Gastrocnemius medialis (tissue), 4 donors: ENCODE results near the gene AIF1L. TPM values are rescaled to one million over a fixed set of nuclear protein-coding genes. Genes with fewer than 3 reads are reported as not detected.

Source experiments
- ATAC-seq, 2 donors: fragments of 150-250 bp; one replicate each; pipeline ENCODE4 v1.9.1; 2016
- DNase-seq, 2 donors: peaks; one replicate each; pipeline ENCODE4 v3.0.0-alpha.2; 2019
- H3K27ac ChIP-seq, 4 donors: fragments of 200-600 bp; sonication (generic); 1 replicate in 1 of 4; 2 replicates in 3 of 4; pipeline ENCODE4 v1.5.1; 2016 to 2018; ENCODE audit warnings: mild to moderate bottlenecking in 2 of 4, moderate library complexity in 1 of 4
- H3K27me3 ChIP-seq, 3 donors: fragments of 200-600 bp; sonication (generic) in 2 of 3; 1 replicate in 1 of 3; 2 replicates in 2 of 3; pipeline versions ENCODE4 v1.5.1 to v1.6.0; 2016 to 2019; ENCODE audit warnings: mild to moderate bottlenecking in 1 of 3, moderate library complexity in 1 of 3
- H3K36me3 ChIP-seq, 2 donors: fragments of 200-600 bp; sonication (generic) in 1 of 2; one replicate each; pipeline ENCODE4 v1.5.1; 2017 to 2018
- H3K4me1 ChIP-seq, 2 donors: fragments of 200-600 bp; sonication (generic) in 1 of 2; one replicate each; pipeline ENCODE4 v1.5.1; 2016 to 2017; ENCODE audit warnings: mild to moderate bottlenecking in 2 of 2
- H3K4me3 ChIP-seq, 4 donors: fragments of 200-600 bp; sonication (generic) in 3 of 4; 1 replicate in 1 of 4; 2 replicates in 3 of 4; pipeline ENCODE4 v1.5.1; 2016 to 2019; ENCODE audit warnings: mild to moderate bottlenecking in 2 of 4
- H3K9me3 ChIP-seq, 3 donors: fragments of 200-600 bp; sonication (generic) in 2 of 3; 1 replicate in 1 of 3; 2 replicates in 2 of 3; pipeline ENCODE4 v1.5.1; 2016 to 2019
- CTCF ChIP-seq, 5 experiments: fragments of 450-650 bp in 3 of 5; fragments of 200-600 bp in 2 of 5; sonication (generic) in 2 of 5; IDR thresholded peaks in 4 of 5; conservative IDR thresholded peaks in 1 of 5; 1 replicate in 4 of 5; 2 replicates in 1 of 5; pipeline ENCODE4 v1.5.1; 2016 to 2019; ENCODE audit warnings: antibody characterized with exemption in 5 of 5, mild to moderate bottlenecking in 3 of 5, moderate library complexity in 3 of 5
- POLR2A ChIP-seq, 2 donors: fragments of 450-650 bp; IDR thresholded peaks; one replicate each; pipeline ENCODE4 v1.6.1; 2017; ENCODE audit warnings: antibody characterized with exemption in 2 of 2, mild to moderate bottlenecking in 2 of 2, moderate library complexity in 2 of 2
- in situ Hi-C, 4 donors: fragments of 200-750 bp; cut with MboI; loops; one replicate each; pipeline versions ENCODE4 v1.15.0 to v1.8.0; 2017; ENCODE audit warnings: low sequenced_read_pairs in 4 of 4
- intact Hi-C: fragments of 100-400 bp; cut with DNase I; formaldehyde crosslinking; loops from one replicate; pipeline ENCODE4 v1.15.1; 2023; ENCODE audit warnings: low total_unique reads
- total RNA-seq, 4 donors: library from RNA; depleted of rRNA; stranded (reverse); fragments of >200 nt; gene quantifications; one replicate each; pipeline versions ENCODE4 v1.1.0 to v1.2.3, GENCODE V29; 2016

AIF1L gene
- total RNA-seq, 4 donors from 2014 or later: 7.5 to 10.6 (median 8.9) TPM

- in situ Hi-C loops: no loop called here
- no peak for DNase-seq
- intact Hi-C loops: no loop called here
- Histone ChIP-seq H3K27ac (no peak overlapping the region), H3K4me1 (peaks cover 0 to 10% of the 10 kb centered on the region in 2 donors), H3K36me3 (peaks cover 3 to 57% of the 10 kb centered on the region in 2 donors), H3K9me3 (no peaks in the 10 kb centered on the region), H3K27me3 (no peaks in the 10 kb centered on the region), H3K4me3 (no peak overlapping the region)
- ATAC-seq: no peak
- TF ChIP-seq CTCF (IDR thresholded peaks at IDR 0.05 in 4 of 5, conservative IDR thresholded peaks at IDR 0.05 in 1 of 5) (no peak), POLR2A (IDR thresholded peaks at IDR 0.05) (no peak)
These were observed 69.2 kb downstream of the AIF1L start for GRCh38 chr9:131165523-131165922.

GRCh38 chr9:131167146-131167692, 70.9 kb downstream of the AIF1L start:
- TF ChIP-seq CTCF (IDR thresholded peaks at IDR 0.05 in 4 of 5, conservative IDR thresholded peaks at IDR 0.05 in 1 of 5) (no peak), POLR2A (IDR thresholded peaks at IDR 0.05) (no peak)
- Histone ChIP-seq H3K27ac (peak overlapping the region in 2 of 4 donors; percentile 41 to 76), H3K4me1 (peaks cover 0 to 10% of the 10 kb centered on the region in 2 donors), H3K27me3 (no peaks in the 10 kb centered on the region), H3K9me3 (no peaks in the 10 kb centered on the region), H3K4me3 (no peak overlapping the region), H3K36me3 (peaks cover 3 to 42% of the 10 kb centered on the region in 2 donors)
- ATAC-seq: peak; percentile 89 to 92
- no peak for DNase-seq
- in situ Hi-C loops (no loop called here), intact Hi-C loops (no loop called here)

- Histone ChIP-seq H3K4me1 (peaks cover 0 to 10% of the 10 kb centered on the region in 2 donors), H3K4me3 (no peak overlapping the region), H3K27me3 (no peaks in the 10 kb centered on the region), H3K27ac (peak overlapping the region in 1 of 4 donors; percentile 76), H3K36me3 (peaks cover 3 to 35% of the 10 kb centered on the region in 2 donors), H3K9me3 (no peaks in the 10 kb centered on the region)
- in situ Hi-C loops: no loop called here
- no peak for TF ChIP-seq CTCF (IDR thresholded peaks at IDR 0.05 in 4 of 5, conservative IDR thresholded peaks at IDR 0.05 in 1 of 5)
- intact Hi-C loops: no loop called here
- DNase-seq (no peak), ATAC-seq (no peak)
These were observed 71.6 kb downstream of the AIF1L start for GRCh38 chr9:131167936-131168335.

GRCh38 chr9:131169563-131170240, 73.4 kb downstream of the AIF1L start:
- Histone ChIP-seq H3K36me3 (peaks cover 0 to 27% of the 10 kb centered on the region in 2 donors), H3K4me3 (no peak overlapping the region), H3K27ac (no peak overlapping the region), H3K4me1 (peaks cover 0 to 10% of the 10 kb centered on the region in 2 donors), H3K9me3 (no peaks in the 10 kb centered on the region), H3K27me3 (no peaks in the 10 kb centered on the region)
- TF ChIP-seq CTCF (IDR thresholded peaks at IDR 0.05 in 4 of 5, conservative IDR thresholded peaks at IDR 0.05 in 1 of 5) (no peak), POLR2A (IDR thresholded peaks at IDR 0.05) (no peak)
- ATAC-seq (no peak), DNase-seq (no peak)
- in situ Hi-C loops (loop anchor here in 1 of 4 donors (10.0 kb wide), 1 partner anchor 165 kb away; no protein-coding TSS in a partner anchor), intact Hi-C loops (no loop called here)

Other genes with a start within 250 kb of the AIF1L start
- not detected for gene QRFP, start 199.7 kb upstream of the AIF1L start, total RNA-seq
- gene FIBCD1, start 157.3 kb upstream of the AIF1L start, total RNA-seq: not detected
- gene LAMC3, start 87.4 kb upstream of the AIF1L start, total RNA-seq: 1 to 10 TPM in 2 of 4 donors, under 1 TPM in 2; 0.07 to 1.5 (median 0.72) TPM
- gene NUP214, start 29.1 kb downstream of the AIF1L start, total RNA-seq: 10 to 100 TPM; 24.2 to 47.5 (median 29.9) TPM
- gene FAM78A, start 180.0 kb downstream of the AIF1L start, total RNA-seq: 10 to 100 TPM in 2 of 4 donors, 1 to 10 TPM in 2; 3.6 to 16.0 (median 10.1) TPM
- 100 to 1,000 TPM; 110 to 395 (median 184) TPM for gene PLPP7, start 193.2 kb downstream of the AIF1L start, total RNA-seq